MM.1S (cell line): ENCODE data around the gene HDLBP.
"Not testable (repeated sequence)": the region's sequence is repeated elsewhere in the genome, so short reads cannot be mapped to it uniquely, and the experiment has no call there.

Experiments
- CTCF ChIP-seq: fragments of 300-600 bp; sonication (generic); IDR thresholded peaks from 2 replicates; pipeline ENCODE4 v1.5.1; 2016; ENCODE audit warnings: antibody characterized with exemption, low read length, mixed read lengths
- EZH2 ChIP-seq: fragments of 300-600 bp; sonication (generic); optimal IDR thresholded peaks from 2 replicates; pipeline ENCODE3; 2017; ENCODE audit warnings: low read depth, mild to moderate bottlenecking, antibody characterized with exemption, low read length, mixed read lengths

- TF ChIP-seq CTCF, EZH2: not testable (repeated sequence)
Measured at GRCh38 chr2:241278306-241278705, 37.2 kb downstream of the HDLBP start.
